Esophagus (tissue), 2 donors: ENCODE data around the gene TUBGCP6. TPM values are rescaled to one million over a fixed set of nuclear protein-coding genes. Genes with fewer than 3 reads are reported as not detected.
"Not testable (repeated sequence)": the region's sequence is repeated elsewhere in the genome, so short reads cannot be mapped to it uniquely, and the experiment has no call there.

Experiments
- H3K27ac ChIP-seq, 2 donors: one replicate each; pipeline ENCODE4 v1.5.1; 2013; ENCODE audit warnings: low read depth in 2 of 2, mild to moderate bottlenecking in 2 of 2, inconsistent platforms in 1 of 2, low read length in 1 of 2, moderate library complexity in 1 of 2
- H3K27me3 ChIP-seq, 2 donors: one replicate each; pipeline ENCODE4 v1.6.1; 2013; ENCODE audit warnings: low read length in 2 of 2, control low read depth in 1 of 2, mild to moderate bottlenecking in 1 of 2; ENCODE audit not compliant: insufficient read depth in 2 of 2, control insufficient read depth in 1 of 2
- H3K36me3 ChIP-seq, 2 donors: one replicate each; pipeline ENCODE4 v1.6.1; 2013; ENCODE audit warnings: low read length in 1 of 2; ENCODE audit not compliant: control insufficient read depth in 2 of 2, insufficient read depth in 2 of 2
- H3K4me1 ChIP-seq, 2 donors: one replicate each; pipeline ENCODE4 v1.6.1; 2013; ENCODE audit warnings: low read length in 1 of 2; ENCODE audit not compliant: control insufficient read depth in 2 of 2, insufficient read depth in 2 of 2
- H3K4me3 ChIP-seq, 2 donors: one replicate each; pipeline ENCODE4 v1.5.1; 2013; ENCODE audit warnings: low read length in 2 of 2, mild to moderate bottlenecking in 2 of 2, low read depth in 1 of 2, moderate library complexity in 1 of 2
- H3K9me3 ChIP-seq, 2 donors: one replicate each; pipeline ENCODE4 v1.6.1; 2013; ENCODE audit warnings: mild to moderate bottlenecking in 2 of 2, low read depth in 1 of 2, low read length in 1 of 2, moderate library complexity in 1 of 2; ENCODE audit not compliant: control insufficient read depth in 2 of 2, insufficient read depth in 1 of 2
- WGBS, 2 donors: extraction: QIAGEN DNeasy Blood & Tissue Kit; methylation state at CpG; one replicate each; pipeline ENCODE4 v1.1.7; 2013; 5-methylcytosine and 5-hydroxymethylcytosine counted together
- polyA plus RNA-seq, 2 donors: library from polyadenylated mRNA; stranded (reverse); fragments of 200-250 nt; gene quantifications; one replicate each; pipeline ENCODE4 v1.2.3, GENCODE V29; 2013
- donor health status: healthy with polysubstance abuse.
- donor health status: Bipolar disorder and iron deficiency.

Gene TUBGCP6
- polyA plus RNA-seq, 2 donors: 19.3 to 37.9 TPM

DNA sequence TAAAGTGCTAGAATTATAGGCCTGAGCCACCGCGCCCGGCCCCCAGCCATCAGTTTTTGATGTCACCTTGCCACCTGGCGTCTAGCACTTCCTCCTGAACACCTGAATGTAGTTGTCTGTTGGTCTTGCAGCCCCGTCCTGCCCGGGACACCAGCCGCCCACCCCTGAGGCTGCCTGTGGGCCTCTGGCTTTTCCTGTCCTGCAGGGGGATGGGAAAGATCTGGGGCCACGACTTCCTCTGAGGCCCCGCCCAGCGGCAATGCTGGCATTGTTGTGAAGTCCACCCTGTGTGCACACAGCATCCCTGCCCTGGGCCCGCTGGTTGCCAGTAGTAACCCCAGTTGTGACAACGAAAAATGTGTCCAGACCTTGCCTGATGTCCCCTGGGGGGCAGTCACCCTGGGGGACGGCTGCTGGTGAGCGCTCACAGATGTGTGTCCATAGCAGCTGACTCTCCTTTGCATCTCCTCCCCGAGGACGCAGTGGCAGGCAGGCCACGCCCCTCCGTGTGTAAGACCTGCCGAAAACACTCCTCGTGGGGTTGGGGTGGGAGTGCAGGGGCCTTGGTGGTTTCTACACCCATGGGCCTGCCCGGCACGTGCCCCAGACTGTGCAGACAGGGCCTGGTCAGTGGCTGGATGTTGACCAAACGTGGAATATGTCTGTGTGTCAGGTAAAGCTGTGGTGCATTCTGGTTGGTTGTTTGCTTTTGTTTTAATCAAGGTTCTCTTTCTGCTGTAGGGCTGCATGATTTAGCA lies 37.3 kb downstream of the TUBGCP6 start:
- Histone ChIP-seq H3K4me3 (no peak overlapping the region), H3K9me3 (no peaks in the 10 kb centered on the region), H3K27me3 (no peaks in the 10 kb centered on the region), H3K36me3 (peaks cover 0 to 43% of the 10 kb centered on the region in 2 donors), H3K4me1 (peaks cover 0 to 2% of the 10 kb centered on the region in 2 donors), H3K27ac (no peak overlapping the region)
- 63 to 65% methylated on average over 23 of the region's 23 CpGs for WGBS, 2 donors

DNA sequence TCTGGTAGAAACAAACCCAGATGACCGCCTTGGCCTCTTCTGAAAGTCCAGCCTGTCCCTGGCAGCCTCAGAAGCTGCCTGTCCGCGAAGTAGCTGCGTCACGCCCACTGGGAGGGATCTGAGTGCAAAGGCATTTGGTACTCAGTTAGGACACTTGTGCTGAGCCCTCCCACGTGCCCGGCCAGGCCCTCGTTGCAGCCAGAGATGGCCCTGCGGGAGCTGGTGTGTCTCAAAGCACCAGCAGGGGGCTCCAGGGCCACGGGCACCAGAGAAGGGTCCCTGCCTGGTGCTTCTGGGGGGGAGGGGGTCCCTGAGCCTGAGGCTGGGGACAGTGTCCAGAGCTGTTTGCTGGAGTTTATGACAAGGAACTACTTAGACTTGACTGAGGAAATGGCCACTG lies 38.2 kb downstream of the TUBGCP6 start:
- Histone ChIP-seq H3K9me3 (no peaks in the 10 kb centered on the region), H3K4me3 (no peak overlapping the region), H3K36me3 (peaks cover 0 to 40% of the 10 kb centered on the region in 2 donors), H3K27ac (no peak overlapping the region), H3K27me3 (no peaks in the 10 kb centered on the region), H3K4me1 (peaks cover 4 to 10% of the 10 kb centered on the region in 2 donors)
- WGBS, 2 donors: 50 to 63% methylated on average over 10 of the region's 10 CpGs

DNA sequence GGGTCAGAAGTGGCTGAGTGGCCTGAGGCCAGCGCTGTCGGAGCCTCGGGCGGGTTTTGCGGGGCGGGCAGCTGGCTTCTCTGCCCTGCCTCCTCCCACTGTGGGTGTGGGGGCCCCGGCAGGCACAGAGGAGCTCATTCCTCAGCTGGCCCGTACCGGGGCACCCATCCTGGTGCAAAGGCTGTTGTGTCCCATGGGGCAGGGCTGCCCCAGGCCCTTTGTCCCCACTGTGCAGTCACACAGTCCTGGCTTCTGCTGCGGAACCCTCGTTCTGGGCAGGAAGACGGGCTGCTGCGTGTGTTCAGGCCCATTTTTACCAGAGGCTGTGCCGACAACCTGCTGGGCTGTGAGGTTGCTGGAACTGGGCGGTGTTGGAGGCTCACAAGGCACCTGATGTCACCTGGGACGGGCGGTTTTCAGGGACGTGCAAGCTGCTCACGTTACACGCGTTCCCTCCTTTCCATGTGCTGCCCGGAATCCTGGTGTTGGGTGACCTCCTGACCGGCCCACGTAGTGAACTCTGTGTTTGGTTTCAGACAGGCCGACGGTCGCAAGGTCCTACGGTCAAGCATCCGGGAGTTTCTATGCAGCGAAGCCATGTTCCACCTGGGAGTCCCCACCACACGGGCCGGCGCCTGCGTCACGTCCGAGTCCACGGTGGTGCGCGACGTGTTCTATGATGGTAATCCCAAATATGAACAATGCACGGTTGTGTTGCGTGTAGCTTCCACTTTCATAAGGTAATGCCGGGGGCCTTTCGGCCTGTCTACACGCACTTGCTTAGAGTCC lies 38.8 kb downstream of the TUBGCP6 start:
- H3K4me3 ChIP-seq: no peak overlapping the region
- H3K4me1 ChIP-seq: peaks cover 5 to 10% of the 10 kb centered on the region in 2 donors
- H3K27ac ChIP-seq: peak overlapping the region in 1 of 2 donors; percentile 6
- H3K27me3 ChIP-seq: no peaks in the 10 kb centered on the region
- WGBS, 2 donors: 90 to 93% methylated on average over 43 to 45 of the region's 45 CpGs
- peaks cover 0 to 35% of the 10 kb centered on the region in 2 donors for H3K36me3 ChIP-seq
- no peaks in the 10 kb centered on the region for H3K9me3 ChIP-seq

DNA sequence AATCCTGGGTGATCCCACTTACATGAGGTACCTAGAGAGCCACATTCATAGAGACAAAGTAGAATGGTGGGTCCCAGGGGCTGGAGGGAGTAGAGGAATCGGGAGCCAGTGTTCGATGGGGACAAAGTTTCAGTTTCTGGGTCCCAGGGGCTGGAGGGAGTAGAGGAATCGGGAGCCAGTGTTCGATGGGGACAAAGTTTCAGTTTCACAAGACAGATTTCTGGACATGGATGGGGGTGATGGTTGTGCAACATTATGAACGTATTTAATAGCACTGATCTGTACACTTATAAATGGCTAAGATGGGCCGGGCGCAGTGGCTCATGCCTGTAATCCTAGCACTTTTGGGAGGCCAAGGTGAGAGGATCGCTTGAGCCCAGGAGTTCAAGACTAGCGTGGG lies 39.8 kb downstream of the TUBGCP6 start:
- H3K4me3 ChIP-seq, H3K27ac ChIP-seq, H3K27me3 ChIP-seq, H3K9me3 ChIP-seq: not testable (repeated sequence)
- H3K4me1 ChIP-seq: peaks cover 5 to 11% of the 10 kb centered on the region in 2 donors
- H3K36me3 ChIP-seq: peaks cover 0 to 26% of the 10 kb centered on the region in 2 donors
- 84 to 90% methylated on average over 9 of the region's 9 CpGs for WGBS, 2 donors

DNA sequence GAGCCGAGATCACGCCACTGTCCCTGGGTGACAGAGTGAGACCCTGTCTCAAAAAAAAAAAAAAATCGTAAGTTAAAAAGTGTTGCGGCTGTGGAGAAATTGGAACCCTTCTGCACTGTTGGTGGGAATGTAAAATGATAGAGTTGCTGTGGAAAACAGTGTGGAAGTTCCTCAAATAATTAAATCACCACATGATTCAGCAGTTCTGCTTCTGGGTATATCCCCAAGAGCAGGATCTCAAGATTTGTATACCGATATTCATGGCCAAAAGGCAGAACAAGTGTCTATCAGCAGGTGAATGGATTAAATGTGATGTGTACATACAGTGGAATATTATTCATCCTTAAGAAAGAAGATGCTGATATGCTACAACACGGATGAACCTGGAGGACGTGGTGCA lies 40.3 kb downstream of the TUBGCP6 start:
- Histone ChIP-seq H3K27ac (no peak overlapping the region), H3K27me3 (no peaks in the 10 kb centered on the region), H3K9me3 (no peaks in the 10 kb centered on the region), H3K36me3 (peaks cover 0 to 26% of the 10 kb centered on the region in 2 donors), H3K4me3 (no peak overlapping the region), H3K4me1 (peaks cover 5 to 15% of the 10 kb centered on the region in 2 donors)
- 90 to 96% methylated on average over 7 of the region's 7 CpGs for WGBS, 2 donors

DNA sequence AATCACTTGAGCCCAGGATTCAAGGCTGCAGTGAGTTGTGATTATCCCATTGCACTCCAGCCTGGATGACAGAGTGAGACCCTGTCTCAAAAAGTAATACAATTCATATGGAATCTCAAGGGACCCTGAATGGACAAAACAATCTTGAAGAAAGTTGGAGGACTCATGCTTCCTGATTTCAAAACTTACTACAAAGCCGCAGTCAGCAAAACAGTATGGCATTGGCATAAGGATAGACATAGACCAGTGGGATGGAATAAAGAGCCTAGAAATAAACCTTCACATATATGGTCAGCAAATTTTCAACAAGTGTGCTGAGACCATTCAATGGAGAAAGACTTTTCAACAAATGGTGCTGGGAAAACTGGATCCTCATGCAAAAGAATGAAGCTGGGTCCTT lies 41.5 kb downstream of the TUBGCP6 start:
- no peaks in the 10 kb centered on the region for H3K9me3 ChIP-seq
- 99 to 100% methylated on average over 1 of the region's 1 CpG for WGBS, 2 donors
- no peaks in the 10 kb centered on the region for H3K27me3 ChIP-seq
- H3K36me3 ChIP-seq: peaks cover 0 to 21% of the 10 kb centered on the region in 2 donors
- H3K4me3 ChIP-seq: no peak overlapping the region
- H3K27ac ChIP-seq: no peak overlapping the region
- peaks cover 5 to 16% of the 10 kb centered on the region in 2 donors for H3K4me1 ChIP-seq

DNA sequence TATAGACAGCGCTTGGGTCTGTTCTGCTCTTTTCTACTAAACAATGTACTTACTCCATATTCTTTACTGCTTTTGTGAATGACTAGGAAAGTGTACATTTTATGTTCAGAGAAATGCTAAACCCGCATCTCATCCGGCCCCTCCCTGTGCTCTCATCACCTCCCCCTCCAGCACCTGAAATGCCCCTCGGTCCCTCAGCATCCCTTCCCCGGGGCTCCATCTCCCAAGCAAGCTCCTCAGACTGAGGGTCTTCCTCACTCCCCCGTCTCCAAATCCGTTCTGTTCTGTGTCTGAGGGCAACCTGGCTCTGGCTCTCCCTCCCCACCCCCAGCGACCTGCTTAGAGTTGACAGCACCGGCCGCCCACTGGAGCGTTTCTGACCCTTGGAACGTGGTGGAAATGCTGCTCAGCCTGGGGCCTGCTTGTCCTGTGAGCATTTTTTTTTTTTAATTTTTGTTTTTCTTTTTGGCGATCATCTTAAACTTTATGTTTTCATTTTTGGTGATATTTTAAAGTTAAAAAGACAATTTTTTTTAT lies 42.6 kb downstream of the TUBGCP6 start:
- 57 to 65% methylated on average over 13 of the region's 13 CpGs for WGBS, 2 donors
- H3K27me3 ChIP-seq: no peaks in the 10 kb centered on the region
- H3K4me3 ChIP-seq: peak overlapping the region; percentile 66 to 72
- H3K27ac ChIP-seq: no peak overlapping the region
- H3K36me3 ChIP-seq: peaks cover 0 to 24% of the 10 kb centered on the region in 2 donors
- peaks cover 0 to 2% of the 10 kb centered on the region in 2 donors for H3K9me3 ChIP-seq
- H3K4me1 ChIP-seq: peaks cover 5 to 16% of the 10 kb centered on the region in 2 donors

DNA sequence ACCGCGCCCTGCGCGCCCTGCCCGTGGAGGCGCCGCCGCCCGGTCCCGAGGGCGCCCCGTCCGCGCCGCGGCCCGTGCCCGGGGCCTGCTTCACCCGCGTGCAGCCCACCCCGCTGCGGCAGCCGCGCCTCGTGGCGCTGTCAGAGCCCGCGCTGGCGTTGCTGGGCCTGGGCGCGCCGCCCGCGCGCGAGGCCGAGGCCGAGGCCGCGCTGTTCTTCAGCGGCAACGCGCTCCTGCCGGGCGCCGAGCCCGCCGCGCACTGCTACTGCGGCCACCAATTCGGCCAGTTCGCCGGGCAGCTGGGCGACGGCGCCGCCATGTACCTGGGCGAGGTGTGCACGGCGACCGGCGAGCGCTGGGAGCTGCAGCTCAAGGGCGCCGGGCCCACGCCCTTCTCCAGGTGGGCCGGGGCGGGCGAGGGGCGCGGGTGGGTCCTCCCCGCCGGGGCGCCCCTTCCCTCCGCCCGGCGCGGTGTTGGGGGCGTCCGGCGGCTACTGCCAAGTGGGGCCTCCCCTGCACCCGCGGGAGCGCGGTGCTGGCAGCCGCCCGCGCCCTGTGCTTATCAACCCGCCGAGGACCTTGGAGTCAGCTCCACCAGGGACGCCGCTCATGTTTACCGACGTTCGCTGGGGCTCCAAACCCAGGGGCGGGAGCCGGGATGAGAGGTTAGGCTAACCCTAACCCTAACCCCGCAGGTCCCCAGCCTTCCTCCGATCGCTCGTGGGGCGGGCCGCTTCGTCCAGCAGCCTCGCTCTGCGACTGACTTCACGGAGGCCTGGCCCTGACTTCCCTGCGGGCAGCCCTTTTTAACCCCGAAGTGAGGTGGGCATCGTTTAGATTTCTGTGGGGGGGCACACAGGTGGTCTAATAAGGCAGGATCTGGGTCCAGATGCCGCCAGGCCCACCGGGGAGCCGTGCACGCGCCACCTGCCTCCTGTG lies 43.4 kb downstream of the TUBGCP6 start:
- Histone ChIP-seq H3K9me3 (peaks cover 0 to 2% of the 10 kb centered on the region in 2 donors), H3K27ac (peak overlapping the region; percentile 81 to 89), H3K4me1 (peaks cover 5 to 16% of the 10 kb centered on the region in 2 donors), H3K36me3 (peaks cover 0 to 25% of the 10 kb centered on the region in 2 donors), H3K27me3 (no peaks in the 10 kb centered on the region), H3K4me3 (peak overlapping the region; percentile 66 to 72)
- 2 to 3% methylated on average over 80 to 115 of the region's 115 CpGs for WGBS, 2 donors
